OCI-LY3 (cell line): ENCODE measurements around the gene ACBD3.

Experiments used
- EZH2phosphoT487 ChIP-seq: fragments of 200-600 bp; shearing (Covaris generic); IDR thresholded peaks from 2 replicates; pipeline ENCODE4 v1.6.1; 2018; ENCODE audit warnings: antibody characterized with exemption, mixed run types, low read depth
- TF ChIP-seq, protein P1 (sequence below): fragments of 200-600, 300-600 bp; sonication (generic); IDR thresholded peaks from 2 replicates; pipeline ENCODE4 v1.5.1; 2014; ENCODE audit warnings: antibody characterized with exemption, low read length, low read depth

DNA sequence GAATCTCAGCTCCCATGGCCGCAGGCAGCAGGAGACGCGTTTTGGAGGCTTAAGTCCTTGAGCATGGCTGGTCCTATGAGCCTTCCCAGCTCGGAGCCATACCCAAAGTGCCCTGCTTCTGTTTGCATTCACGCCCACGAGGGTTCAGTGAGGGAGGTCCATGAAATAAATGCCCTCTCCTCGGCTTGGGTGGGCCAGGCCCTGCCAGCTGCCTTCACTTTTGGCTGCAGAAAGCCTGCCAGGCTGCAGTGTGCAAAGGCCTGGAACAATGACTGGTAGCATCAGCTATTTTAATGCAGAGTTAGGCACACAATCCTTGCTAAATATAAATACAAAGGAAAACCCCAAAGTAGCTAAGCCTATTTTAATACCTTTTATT is 74.7 kb downstream of the ACBD3 start:
- TF ChIP-seq, protein P1, sequence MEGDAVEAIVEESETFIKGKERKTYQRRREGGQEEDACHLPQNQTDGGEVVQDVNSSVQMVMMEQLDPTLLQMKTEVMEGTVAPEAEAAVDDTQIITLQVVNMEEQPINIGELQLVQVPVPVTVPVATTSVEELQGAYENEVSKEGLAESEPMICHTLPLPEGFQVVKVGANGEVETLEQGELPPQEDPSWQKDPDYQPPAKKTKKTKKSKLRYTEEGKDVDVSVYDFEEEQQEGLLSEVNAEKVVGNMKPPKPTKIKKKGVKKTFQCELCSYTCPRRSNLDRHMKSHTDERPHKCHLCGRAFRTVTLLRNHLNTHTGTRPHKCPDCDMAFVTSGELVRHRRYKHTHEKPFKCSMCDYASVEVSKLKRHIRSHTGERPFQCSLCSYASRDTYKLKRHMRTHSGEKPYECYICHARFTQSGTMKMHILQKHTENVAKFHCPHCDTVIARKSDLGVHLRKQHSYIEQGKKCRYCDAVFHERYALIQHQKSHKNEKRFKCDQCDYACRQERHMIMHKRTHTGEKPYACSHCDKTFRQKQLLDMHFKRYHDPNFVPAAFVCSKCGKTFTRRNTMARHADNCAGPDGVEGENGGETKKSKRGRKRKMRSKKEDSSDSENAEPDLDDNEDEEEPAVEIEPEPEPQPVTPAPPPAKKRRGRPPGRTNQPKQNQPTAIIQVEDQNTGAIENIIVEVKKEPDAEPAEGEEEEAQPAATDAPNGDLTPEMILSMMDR: no peak
- no peak for TF ChIP-seq EZH2phosphoT487
